SH-SY5Y (cell line): ENCODE data around the gene KRTAP1-5.

Experiments used
- GATA2 ChIP-seq: IDR thresholded peaks from 2 replicates; pipeline ENCODE4 v1.6.1; 2011; ENCODE audit warnings: mild to moderate bottlenecking, low read depth, low read length
- GATA3 ChIP-seq: IDR thresholded peaks from 2 replicates; pipeline ENCODE4 v1.6.1; 2011; ENCODE audit warnings: low read depth, mild to moderate bottlenecking, low read length, moderate library complexity

GRCh38 chr17:41064301-41064700 is 37.3 kb upstream of the KRTAP1-5 start:
- TF ChIP-seq GATA2 = no peak
- TF ChIP-seq GATA3 = no peak
